Erythroblast (primary cell): Measurements from ENCODE around the gene DSCAM.

Experiments
- GATA1 ChIP-seq: IDR thresholded peaks from 2 replicates; pipeline ENCODE4 v1.6.1; 2011; ENCODE audit warnings: low read depth, mild to moderate bottlenecking, control low read depth, low read length, moderate library complexity
- POLR2A ChIP-seq: IDR thresholded peaks from 2 replicates; pipeline ENCODE4 v1.6.1; 2011; ENCODE audit warnings: mild to moderate bottlenecking, low read length

DNA sequence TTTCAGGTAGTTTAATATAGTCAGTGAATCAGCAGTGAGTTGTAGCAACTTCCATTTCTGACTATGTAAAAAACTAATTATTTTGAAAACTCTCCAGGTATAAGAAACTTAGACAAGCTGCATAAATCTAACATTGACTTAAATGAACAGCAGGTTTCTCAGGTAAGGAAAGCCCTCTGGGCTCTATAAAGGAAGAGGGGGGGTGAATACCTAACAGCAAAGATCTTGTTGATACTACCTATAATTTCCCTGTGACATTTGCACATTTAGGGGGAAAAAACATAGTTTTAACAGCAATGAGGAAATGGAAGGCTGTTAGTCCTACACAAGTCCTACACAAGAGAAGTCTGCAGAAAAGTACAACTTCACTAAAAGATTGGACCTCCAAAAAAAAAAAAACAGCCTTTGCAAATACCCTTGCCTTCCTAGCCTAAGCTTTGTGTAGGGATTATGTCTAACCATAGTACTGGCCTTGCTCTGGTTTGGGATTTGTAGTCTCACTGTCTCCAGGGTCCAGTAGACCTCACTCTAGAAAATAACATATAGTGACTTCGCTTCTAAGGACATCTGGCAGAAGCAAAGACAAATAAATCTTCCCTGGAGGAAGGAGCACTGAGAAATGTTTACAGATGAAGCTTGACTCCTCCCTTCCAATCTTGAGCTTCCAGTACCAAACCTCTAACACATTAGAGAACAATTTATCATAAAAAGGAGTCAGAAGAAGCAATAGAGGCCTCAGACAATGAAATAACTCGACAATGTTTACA is 459.8 kb downstream of the DSCAM start:
- no peak for TF ChIP-seq POLR2A
- TF ChIP-seq GATA1, result no peak
